ENCODE results near the gene URB1. TPM values are rescaled to one million over a fixed set of nuclear protein-coding genes. Genes with fewer than 3 reads are reported as not detected.

URB1 gene
- total RNA-seq, 1 donor from 2014 or later, result 15.5 TPM

DNA sequence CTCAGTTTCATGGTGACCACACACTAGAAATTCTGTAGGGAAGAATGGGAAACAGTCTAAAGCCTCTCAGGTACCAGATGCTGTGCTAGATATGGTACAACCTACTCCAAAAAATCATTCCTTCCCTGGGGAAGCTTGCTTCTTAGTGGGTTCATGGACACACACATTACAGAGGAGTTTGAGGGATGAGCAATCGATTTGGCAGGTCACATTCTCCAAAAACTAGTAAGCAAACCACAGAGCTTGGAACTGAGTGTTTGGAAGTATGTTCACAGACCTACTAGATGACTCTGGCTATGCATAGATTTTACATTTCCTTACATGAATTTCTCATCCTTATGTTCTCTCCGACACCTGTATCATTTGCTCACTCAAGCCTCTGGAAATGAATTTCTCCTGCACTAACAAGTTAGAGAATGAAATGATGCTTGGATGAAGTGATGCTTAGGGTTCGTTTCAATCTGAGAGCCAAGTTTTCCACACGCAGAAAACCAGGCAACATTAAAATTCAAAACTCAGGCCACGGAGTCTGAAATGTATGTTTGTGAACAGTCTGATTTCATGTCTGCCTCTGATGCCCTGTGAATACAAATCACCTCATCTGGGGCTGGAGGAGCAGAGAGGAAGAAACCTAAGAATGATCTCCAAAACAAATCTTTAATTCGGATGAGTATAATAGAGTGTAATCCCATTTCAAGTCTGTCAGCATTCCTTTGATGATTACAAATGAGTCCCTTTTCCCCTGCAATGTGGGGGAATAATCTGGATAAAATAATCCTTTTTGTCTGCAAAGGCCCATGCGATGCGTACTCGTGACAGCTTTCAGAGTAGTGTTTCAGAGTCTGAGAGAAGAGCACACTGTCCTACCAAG lies 30.7 kb upstream of the URB1 start:
- Mint-ChIP-seq H3K4me3 (ENCODE audit: unreplicated experiment) (no peak overlapping the region), H3K4me1 (ENCODE audit: low read depth, unreplicated experiment) (peaks cover 7% of the 10 kb centered on the region), H3K9me3 (ENCODE audit: unreplicated experiment) (peaks cover 8% of the 10 kb centered on the region), H3K27ac (ENCODE audit: unreplicated experiment) (no peak overlapping the region), H3K27me3 (ENCODE audit: unreplicated experiment) (peaks cover 4% of the 10 kb centered on the region), H3K36me3 (ENCODE audit: unreplicated experiment) (peaks cover 11% of the 10 kb centered on the region)
- no peak for TF ChIP-seq CTCF (IDR thresholded peaks at IDR 0.05; ENCODE audit: partially characterized antibody, unreplicated experiment)
- DNase-seq, result no peak

DNA sequence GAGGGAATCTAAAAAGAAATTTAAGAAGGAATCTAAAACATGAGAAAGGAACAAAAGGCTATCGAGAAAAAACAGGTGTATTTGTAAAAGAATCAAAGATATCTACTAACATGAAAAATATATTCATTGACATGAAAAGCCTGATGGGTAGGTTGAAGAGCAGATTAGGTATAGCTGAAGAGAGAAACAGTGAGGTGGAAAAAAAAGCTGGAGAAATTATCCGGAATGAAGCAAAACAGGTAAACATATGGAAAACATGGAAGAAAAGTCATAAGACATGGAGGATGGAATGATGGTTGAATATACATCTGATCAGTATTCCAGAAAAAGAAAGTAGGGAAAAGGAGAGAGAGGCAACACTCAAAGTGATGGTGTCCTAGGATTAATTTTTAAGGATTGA lies 29.3 kb upstream of the URB1 start:
- H3K36me3 Mint-ChIP-seq (ENCODE audit: unreplicated experiment), result peaks cover 11% of the 10 kb centered on the region
- H3K9me3 Mint-ChIP-seq (ENCODE audit: unreplicated experiment), result peaks cover 8% of the 10 kb centered on the region
- no peak overlapping the region for H3K27ac Mint-ChIP-seq (ENCODE audit: unreplicated experiment)
- peaks cover 7% of the 10 kb centered on the region for H3K4me1 Mint-ChIP-seq (ENCODE audit: low read depth, unreplicated experiment)
- TF ChIP-seq CTCF (IDR thresholded peaks at IDR 0.05; ENCODE audit: partially characterized antibody, unreplicated experiment), result no peak
- H3K4me3 Mint-ChIP-seq (ENCODE audit: unreplicated experiment), result no peak overlapping the region
- H3K27me3 Mint-ChIP-seq (ENCODE audit: unreplicated experiment), result peaks cover 4% of the 10 kb centered on the region
- DNase-seq, result no peak

GRCh38 chr21:32418146-32418545 lies 25.3 kb upstream of the URB1 start:
- no peak for TF ChIP-seq CTCF (IDR thresholded peaks at IDR 0.05; ENCODE audit: partially characterized antibody, unreplicated experiment)
- H3K4me1 Mint-ChIP-seq (ENCODE audit: low read depth, unreplicated experiment), result peaks cover 20% of the 10 kb centered on the region
- DNase-seq, result no peak

GRCh38 chr21:32415451-32416398 lies 22.9 kb upstream of the URB1 start:
- H3K9me3 Mint-ChIP-seq (ENCODE audit: unreplicated experiment), result peaks cover 8% of the 10 kb centered on the region
- no peak for TF ChIP-seq CTCF (IDR thresholded peaks at IDR 0.05; ENCODE audit: partially characterized antibody, unreplicated experiment)
- H3K27ac Mint-ChIP-seq (ENCODE audit: unreplicated experiment), result peak overlapping the region; percentile 76
- H3K27me3 Mint-ChIP-seq (ENCODE audit: unreplicated experiment), result peaks cover 14% of the 10 kb centered on the region
- peaks cover 25% of the 10 kb centered on the region for H3K4me1 Mint-ChIP-seq (ENCODE audit: low read depth, unreplicated experiment)
- H3K36me3 Mint-ChIP-seq (ENCODE audit: unreplicated experiment), result no peaks in the 10 kb centered on the region
- DNase-seq, result peak; percentile 60
- peak overlapping the region; percentile 76 for H3K4me3 Mint-ChIP-seq (ENCODE audit: unreplicated experiment)

More at GRCh38 chr21:32418146-32418545, 25.3 kb upstream of the URB1 start:
- peaks cover 11% of the 10 kb centered on the region for H3K9me3 Mint-ChIP-seq (ENCODE audit: unreplicated experiment)
- H3K27ac Mint-ChIP-seq (ENCODE audit: unreplicated experiment), result no peak overlapping the region
- H3K27me3 Mint-ChIP-seq (ENCODE audit: unreplicated experiment), result peaks cover 11% of the 10 kb centered on the region
- no peak overlapping the region for H3K4me3 Mint-ChIP-seq (ENCODE audit: unreplicated experiment)
- H3K36me3 Mint-ChIP-seq (ENCODE audit: unreplicated experiment), result peaks cover 9% of the 10 kb centered on the region

Measured in glutamatergic neuron (in vitro differentiated cells).